GM21786 (cell line): Measurements from ENCODE around the gene CS.
"Not testable (repeated sequence)": the region's sequence is repeated elsewhere in the genome, so short reads cannot be mapped to it uniquely, and the experiment has no call there.

Experiments used
- ATAC-seq: cut with Tn5 transposase; IDR thresholded peaks from one replicate; pipeline ENCODE4 v1.9.1; 2021; ENCODE audit not compliant: unreplicated experiment

The CS gene

DNA sequence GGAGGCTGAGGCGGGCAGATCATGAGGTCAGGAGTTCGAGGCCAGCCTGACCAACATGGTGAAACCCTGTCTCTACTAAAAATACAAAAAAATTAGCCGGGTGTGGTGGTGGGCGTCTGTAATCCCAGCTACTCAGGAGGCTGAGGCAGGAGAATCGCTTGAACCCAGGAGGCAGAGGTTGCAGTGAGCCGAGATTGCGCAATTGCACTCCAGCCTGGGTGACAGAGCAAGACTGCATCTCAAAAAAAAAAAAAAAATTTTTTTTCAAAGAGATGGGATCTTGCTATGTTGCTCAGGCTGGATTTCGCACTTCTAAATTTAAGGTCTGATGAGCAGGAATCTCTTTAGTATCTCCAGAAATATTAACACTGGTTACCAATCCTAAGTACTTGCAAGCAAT, 21.5 kb upstream of the CS start:
- not testable (repeated sequence) for ATAC-seq

GRCh38 chr12:56321027-56321426, 20.9 kb upstream of the CS start:
- no peak for ATAC-seq

- ATAC-seq: no peak
Measured at GRCh38 chr12:56317675-56318074, 17.5 kb upstream of the CS start.

DNA sequence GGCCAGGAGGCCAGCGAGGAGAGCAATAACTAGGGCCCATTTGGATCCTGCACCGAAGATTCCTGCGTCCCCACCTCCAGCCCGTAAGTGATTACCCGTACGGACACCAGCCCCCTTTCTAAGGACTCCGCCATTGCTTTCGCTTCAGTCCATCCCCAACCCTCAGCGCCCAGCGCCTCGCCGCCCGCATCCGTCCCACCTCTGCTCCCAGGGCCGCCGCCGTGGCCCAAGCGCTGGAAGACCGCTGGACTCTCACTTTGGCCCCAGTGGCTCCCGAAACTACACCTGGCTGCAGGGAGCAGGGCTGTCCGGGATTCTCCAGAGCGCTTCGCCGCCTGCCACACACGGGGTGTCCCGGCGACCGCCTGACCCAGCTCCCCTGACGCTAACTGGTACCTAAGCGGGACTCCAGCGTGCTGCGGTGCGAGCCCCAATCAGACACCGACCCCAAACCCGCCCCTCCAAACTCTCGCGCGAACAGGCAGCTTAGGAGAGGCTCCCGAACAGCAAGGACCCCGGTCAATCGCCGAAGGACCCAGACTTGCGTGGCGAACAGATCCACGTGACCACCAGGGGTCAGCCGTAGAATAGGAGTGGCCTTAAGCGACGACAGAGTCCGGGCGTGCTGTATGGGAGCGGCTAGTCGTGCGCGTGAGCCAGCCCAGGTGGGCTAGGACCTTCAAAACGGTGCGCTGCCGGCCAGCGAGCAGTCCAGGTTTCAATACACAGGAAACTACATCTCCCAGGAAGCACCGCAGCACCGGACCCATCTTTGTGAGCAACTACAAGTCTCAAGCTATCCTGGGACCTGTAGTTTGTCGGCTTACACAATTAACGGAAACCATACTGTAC, 15.7 kb upstream of the CS start, which contains the start of gene CNPY2:
CNPY2 (minus strand) TSS at position 367 of the 852 bp plus-strand sequence. CDS start 771 bp downstream, outside the sequence.
- ATAC-seq: peak; percentile 85

DNA sequence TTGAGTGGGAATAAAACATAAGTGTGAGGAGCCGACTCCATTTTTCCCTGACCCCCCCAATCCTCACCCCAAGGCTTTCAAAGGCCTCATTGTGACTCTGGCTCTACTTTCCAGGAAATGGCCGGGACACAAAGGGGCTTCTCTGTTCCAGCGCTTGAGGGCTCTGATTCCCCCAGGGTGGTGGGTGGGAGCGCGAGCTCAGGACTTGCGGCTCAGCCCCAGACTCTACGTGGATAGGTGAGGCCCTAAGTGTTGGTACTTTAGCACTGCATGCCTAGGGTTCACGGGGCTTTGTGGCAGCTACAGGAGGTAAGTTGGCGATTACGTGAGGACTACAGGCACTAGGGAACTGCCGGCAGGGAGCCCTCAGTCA, 15.1 kb upstream of the CS start:
- no peak for ATAC-seq

DNA sequence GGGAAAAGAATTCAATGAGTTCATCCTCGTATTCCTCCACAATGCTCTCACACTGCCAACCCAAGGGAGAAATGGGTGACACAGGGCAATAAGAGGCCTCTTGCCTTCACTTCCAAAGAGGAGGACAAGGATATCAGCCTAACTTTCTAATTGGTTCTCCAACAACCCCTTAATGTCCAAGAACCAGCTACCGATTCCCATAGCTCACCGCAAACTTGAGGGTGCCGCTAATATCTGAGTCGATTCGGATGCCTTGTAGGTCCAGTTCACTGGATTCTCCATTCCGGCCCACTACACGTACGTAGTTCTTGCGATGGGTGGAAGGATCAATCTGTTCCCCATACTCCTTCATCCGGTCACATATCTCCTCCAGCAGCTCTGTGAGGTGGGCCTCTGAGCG, 10.9 kb upstream of the CS start:
- no peak for ATAC-seq

DNA sequence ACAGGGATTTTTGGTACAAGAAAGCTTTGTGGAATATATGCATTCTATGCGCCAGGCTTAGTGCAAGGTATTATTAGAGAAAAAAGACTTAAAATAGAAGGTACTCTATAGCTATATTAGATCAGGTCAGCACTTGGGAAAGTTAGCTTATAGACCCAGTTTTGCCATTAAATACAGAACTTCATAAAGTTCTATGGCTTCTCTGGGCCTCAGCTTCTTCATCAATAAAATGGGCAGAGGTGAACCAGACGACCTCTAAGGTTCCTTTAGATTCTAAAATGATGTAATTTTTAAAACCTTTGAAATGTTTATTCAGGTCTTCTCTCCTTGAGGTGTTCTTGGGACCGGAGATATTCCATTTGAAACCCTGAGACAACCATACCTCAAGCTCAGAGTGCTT, 8.6 kb upstream of the CS start:
- no peak for ATAC-seq

GRCh38 chr12:56307221-56307965, 7.3 kb upstream of the CS start:
- no peak for ATAC-seq

DNA sequence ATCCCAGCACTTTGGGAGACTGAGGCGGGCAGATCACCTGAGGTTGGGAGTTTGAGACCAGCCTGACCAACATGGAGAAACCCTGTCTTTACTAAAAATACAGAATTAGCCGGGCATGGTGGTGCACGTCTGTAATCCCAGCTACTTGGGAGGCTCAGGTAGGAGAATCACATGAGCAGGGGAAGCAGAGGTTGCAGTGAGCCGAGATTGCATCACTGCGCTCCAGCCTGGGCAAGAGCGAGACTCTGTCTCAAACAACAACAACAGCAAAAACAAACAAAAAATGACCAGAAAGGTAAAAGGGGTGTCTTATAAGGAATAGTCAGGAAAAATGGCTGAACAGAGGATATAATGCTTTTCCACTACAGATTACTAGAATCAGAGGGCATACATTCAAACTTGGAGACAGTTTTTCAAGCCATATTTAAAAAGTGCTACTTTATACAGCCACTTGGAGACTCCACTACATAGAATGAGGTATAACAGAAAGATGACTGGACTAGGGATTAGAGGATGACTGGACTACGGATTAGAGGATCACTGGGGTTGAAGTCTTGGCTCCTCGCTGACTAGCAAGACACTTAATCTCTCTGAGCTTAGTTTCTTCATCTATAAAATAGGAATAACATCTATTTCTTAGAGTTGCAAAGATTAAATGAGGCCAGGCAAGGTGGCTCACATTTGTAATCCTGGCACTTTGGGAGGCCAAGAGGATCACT, 4.9 kb upstream of the CS start:
- no peak for ATAC-seq

DNA sequence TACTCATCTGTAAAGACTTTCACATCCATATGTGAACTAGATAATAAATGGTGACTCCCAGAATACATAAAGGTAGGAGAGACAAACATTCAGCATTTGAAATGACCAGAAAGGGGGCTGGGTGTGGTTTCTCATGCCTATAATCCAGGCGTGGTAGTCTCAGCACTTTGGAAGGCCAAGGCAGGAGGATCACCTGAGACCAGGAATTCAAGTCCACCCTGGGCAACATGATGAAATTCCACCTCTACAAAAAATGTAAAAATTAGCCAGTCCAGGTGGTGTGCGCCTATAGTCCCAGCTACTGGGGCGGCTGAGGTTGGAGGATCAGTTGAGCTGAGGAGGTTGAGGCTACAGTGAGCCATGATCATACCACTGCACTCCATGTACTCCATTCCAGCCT, 4.1 kb upstream of the CS start:
- ATAC-seq: no peak

- no peak for ATAC-seq
Measured at GRCh38 chr12:56300644-56301464, 724 bp upstream of the CS start.

DNA sequence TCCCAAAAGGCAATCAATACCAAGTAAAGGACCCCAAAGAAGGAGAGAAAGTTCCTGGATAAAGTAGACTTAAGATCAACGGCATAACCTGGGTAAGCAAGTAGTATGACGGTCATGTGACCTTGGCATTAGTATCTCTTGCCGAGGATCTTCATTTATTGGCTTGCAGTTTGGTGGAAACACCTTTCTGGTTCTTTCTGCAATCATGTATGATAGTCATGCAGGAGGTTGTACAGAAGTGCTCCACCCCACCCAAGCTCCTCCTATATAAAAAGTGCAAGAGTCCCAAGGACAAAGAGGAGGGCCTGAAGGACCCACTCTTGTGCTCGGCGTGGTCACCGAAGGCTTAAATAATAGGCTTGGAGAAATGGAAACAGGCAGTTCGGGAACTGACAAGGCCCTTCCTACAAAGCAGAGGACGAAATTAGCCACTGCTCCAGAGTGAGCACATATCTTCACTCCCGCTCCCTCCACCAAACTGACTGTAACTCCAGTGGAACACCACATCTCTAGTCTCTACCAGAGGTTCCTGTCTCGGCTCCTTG, 750 bp downstream of the CS start:
- no peak for ATAC-seq

DNA sequence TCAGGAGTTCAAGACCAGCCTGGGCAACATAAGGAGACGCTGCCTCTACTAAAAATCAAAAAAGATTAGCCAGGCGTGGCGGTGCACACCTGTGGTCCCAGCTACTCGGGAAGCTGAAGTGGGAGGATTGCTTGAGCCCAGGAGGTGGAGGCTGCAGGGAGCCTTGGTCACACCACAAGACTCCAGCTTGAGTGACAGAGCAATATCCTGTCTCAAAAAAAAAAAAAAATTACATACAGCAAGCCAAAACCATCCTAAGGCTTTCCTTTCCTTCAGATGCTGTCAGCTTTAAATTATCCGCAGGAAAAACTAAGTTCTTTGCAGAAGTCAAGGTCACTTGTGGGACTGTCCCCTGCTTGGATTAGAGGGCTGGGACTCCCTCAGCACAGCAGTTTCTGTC, 1.3 kb downstream of the CS start:
- no peak for ATAC-seq

DNA sequence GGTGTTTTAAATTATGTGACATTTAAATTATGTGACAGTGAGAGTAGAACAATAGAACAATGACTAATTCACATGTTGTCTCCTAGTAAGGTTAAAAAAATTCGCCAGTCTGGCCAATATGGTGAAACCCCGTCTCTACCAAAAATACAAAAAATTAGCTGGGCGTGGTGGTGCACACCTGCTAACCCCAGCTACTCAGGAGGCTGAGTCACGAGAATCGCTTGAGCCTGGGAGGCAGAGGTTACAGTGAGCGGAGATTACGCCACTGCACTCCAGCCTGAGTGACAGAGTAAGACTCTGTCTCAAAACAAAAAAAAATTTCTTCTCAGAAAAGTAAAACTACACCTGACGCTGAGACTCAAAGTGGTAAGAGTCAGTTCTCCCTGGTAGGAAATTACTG, 2.7 kb downstream of the CS start:
- no peak for ATAC-seq

DNA sequence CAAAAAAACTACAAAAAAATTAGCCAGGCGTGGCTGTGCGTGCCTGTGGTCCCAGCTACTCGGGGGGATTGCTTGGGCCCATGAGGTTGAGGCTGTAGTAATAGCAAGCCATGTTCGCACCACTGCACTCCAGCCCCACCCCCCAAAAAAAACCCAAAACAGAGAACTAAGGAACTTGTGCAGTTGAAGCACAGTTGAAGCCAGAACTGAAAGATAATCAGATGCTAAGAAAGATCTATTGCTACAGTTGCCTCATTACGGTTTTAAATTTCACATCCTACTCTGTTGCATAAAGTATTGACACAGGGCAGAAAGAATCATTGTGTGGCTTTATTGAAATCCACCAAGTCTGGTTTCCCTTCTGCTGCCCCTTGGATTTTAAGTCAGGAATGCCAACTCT, 3.8 kb downstream of the CS start:
- no peak for ATAC-seq

- no peak for ATAC-seq
Measured at GRCh38 chr12:56293795-56294194, 6.3 kb downstream of the CS start.

DNA sequence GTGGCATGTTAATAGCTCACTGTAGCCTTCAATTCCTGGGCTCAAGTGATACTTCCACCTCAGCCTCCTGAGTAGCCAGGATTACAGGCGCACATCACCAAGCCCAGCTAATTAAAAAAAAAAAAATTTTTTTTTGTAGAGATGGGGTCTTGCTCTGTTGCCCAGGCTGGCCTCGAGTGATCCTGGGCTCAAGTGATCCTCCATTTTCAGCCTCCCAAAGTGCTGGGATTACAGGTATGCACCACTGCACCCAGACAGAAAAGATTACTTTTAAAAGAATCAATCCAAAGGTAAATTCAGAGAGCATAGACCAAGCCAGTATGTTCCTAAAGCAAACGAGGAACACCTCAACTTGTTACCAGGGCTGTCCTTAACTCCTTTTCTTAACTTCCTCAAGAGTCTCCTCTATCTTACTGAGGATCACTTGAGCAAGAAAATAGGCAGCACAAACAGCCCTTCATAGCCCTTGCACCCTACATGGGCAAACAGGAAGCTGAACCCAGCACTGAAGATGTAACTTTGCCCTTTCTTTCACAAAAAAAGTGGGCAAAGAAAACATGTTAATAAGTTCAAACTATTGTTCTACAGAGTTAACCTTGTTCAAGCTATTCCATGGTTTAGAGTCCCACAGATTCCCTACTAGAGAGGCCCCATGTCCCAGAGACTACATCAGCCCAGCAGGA, 11.3 kb downstream of the CS start:
- no peak for ATAC-seq

DNA sequence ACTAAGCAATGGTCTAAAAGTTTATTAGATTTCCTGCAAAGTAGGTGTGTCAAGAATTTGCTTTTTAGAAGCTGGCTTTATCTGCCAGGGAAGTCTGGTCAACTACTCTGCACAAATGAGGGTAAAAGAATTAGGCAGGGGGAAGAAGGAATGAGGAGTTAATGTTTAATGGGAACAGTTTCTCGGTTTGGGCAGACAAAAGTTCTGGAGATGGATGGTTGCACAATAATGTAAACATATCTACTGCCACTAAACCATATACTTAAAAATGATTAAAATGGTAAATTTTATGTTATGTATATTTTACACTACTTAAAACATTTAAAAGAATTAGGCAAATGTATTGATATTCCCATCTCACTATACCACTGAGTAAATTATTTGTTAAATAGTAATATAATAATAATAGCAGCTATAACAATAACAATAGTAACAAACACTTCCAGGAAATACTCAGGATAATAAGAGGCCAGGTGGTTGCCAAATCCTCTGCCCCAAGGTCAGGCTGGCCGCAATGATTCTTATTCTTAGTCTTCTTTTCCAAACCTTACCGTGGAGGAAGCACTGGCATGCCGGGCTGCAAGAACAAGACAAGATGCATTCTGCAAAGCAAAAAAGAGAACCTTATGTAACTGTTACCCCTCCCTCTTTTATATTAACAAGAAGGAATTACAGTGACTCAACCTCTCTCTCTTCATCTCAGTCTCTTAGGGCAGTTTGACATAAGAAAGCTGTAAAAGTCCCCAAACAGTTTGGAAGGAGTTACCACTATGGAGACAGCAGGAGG, 13.9 kb downstream of the CS start:
- no peak for ATAC-seq

DNA sequence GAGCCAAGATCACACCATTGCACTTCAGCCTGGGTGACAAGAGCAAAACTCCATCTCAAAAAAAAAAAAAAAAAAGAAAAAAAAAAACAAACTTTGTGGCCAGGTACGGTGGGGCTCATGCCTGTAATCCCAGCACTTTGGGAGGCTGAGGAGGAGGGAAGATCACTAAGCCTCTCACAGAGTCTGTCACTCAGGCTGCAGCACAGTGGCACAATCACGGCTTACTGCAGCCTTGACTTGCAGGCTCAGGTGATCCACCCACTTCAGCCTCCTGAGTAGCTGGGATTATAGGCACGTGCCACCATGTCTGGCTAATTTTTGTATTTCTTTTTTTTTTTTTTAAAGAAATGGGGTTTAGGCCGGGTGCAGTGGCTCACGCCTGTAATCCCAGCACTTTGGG, 15.9 kb downstream of the CS start:
- not testable (repeated sequence) for ATAC-seq
